ENCODE measurements around the gene SAMD7. TPM values are rescaled to one million over a fixed set of nuclear protein-coding genes. Genes with fewer than 3 reads are reported as not detected.

Gene SAMD7
- total and polyA plus RNA-seq, 3 experiments from 2014 or later: not detected

DNA sequence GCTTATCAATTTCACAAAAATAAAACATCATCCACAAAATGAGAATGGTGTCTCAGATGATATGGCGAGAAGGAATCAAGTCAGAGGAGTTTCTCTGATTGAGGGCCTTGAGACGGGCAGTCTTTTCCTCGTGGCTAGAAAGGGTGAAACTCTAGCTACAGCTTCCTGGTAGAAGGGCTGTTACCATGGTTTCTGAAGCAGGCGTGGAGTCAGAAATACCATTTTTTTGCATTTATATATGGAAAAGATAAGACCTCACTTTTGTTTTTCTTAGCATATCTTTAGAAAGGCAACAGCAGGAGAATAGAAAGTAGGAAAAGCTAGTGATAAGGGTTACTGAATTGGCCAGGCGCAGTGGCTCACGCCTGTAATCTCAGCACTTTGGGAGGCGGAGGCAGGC is 17.3 kb upstream of the SAMD7 start:
- POLR2A ChIA-PET: no interaction called here
- Histone ChIP-seq H3K4me1 (ENCODE audit: insufficient read depth, low read length) (no peaks in the 10 kb centered on the region), H3K9me3 (ENCODE audit: low read length) (no peaks in the 10 kb centered on the region), H3K27me3 (ENCODE audit: insufficient read depth, low read length, poor library complexity, severe bottlenecking) (no peaks in the 10 kb centered on the region), H3K27ac (ENCODE audit: low read depth, low read length) (no peak overlapping the region), H3K4me3 (ENCODE audit: low read length) (no peak overlapping the region), H3K36me3 (ENCODE audit: insufficient read depth, low read length) (no peaks in the 10 kb centered on the region)
- Mint-ChIP-seq H3K27ac (no peak overlapping the region), H3K27me3 (peaks cover 0 to 2% of the 10 kb centered on the region in 2 donors), H3K9me3 (no peaks in the 10 kb centered on the region), H3K4me3 (no peak overlapping the region), H3K4me1 (no peaks in the 10 kb centered on the region), H3K36me3 (no peaks in the 10 kb centered on the region)
- DNase-seq: no peak
- CTCF ChIA-PET: interaction anchor here (0.7 kb wide), 1 partner anchor 28 kb away, joined by 3 read pairs; no protein-coding TSS in a partner anchor

DNA sequence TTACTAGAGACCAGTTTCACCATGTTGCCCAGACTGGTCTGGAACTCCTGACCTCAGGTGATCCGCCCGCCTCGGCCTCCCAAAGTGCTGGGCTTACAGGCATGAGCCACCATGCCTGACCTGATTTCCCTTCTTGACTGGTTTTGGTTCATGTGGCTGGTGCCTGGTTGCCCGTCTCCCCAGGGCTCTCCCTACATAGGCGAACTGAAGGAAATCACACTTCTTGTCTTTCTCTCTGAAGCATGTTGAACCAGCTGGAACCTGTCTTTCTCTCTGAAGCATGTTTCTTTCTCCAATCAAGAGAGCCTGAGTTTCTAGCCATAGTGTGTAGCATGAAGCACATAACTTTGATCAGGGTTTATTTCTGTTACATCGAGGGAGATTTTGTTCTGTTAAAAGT is 16.3 kb upstream of the SAMD7 start:
- H3K36me3 ChIP-seq (ENCODE audit: insufficient read depth, low read length): no peaks in the 10 kb centered on the region
- Mint-ChIP-seq H3K36me3 (peaks cover 0 to 3% (median 0%) of the 10 kb centered on the region in 3 donors), H3K9me3 (peaks cover 0 to 5% (median 3%) of the 10 kb centered on the region in 5 donors), H3K27ac (no peak overlapping the region), H3K4me1 (no peaks in the 10 kb centered on the region), H3K27me3 (peaks cover 0 to 2% of the 10 kb centered on the region in 2 donors), H3K4me3 (no peak overlapping the region)
- no peaks in the 10 kb centered on the region for H3K9me3 ChIP-seq (ENCODE audit: low read length)
- H3K4me1 ChIP-seq (ENCODE audit: insufficient read depth, low read length): no peaks in the 10 kb centered on the region
- no peak for DNase-seq
- H3K27me3 ChIP-seq (ENCODE audit: insufficient read depth, low read length, poor library complexity, severe bottlenecking): no peaks in the 10 kb centered on the region
- CTCF ChIA-PET: no interaction called here
- POLR2A ChIA-PET: no interaction called here
- H3K27ac ChIP-seq (ENCODE audit: low read depth, low read length): no peak overlapping the region
- no peak overlapping the region for H3K4me3 ChIP-seq (ENCODE audit: low read length)

GRCh38 chr3:169897284-169897683 is 14.1 kb upstream of the SAMD7 start:
- Mint-ChIP-seq H3K27ac (no peak overlapping the region), H3K36me3 (peaks cover 0 to 14% (median 2%) of the 10 kb centered on the region in 3 donors), H3K9me3 (peaks cover 12 to 24% (median 17%) of the 10 kb centered on the region in 5 donors), H3K27me3 (peaks cover 2 to 6% of the 10 kb centered on the region in 2 donors), H3K4me1 (no peaks in the 10 kb centered on the region), H3K4me3 (no peak overlapping the region)
- ChIA-PET POLR2A (no interaction called here), CTCF (no interaction called here)
- Histone ChIP-seq H3K4me3 (ENCODE audit: low read length) (no peak overlapping the region), H3K4me1 (ENCODE audit: insufficient read depth, low read length) (no peaks in the 10 kb centered on the region), H3K27me3 (ENCODE audit: insufficient read depth, low read length, poor library complexity, severe bottlenecking) (no peaks in the 10 kb centered on the region), H3K27ac (ENCODE audit: low read depth, low read length) (no peak overlapping the region), H3K36me3 (ENCODE audit: insufficient read depth, low read length) (no peaks in the 10 kb centered on the region), H3K9me3 (ENCODE audit: low read length) (no peaks in the 10 kb centered on the region)
- no peak for DNase-seq

- no peaks in the 10 kb centered on the region for H3K36me3 ChIP-seq (ENCODE audit: insufficient read depth, low read length)
- ChIA-PET POLR2A (no interaction called here), CTCF (no interaction called here)
- Mint-ChIP-seq H3K36me3 (peaks cover 0 to 22% (median 2%) of the 10 kb centered on the region in 3 donors), H3K27ac (no peak overlapping the region), H3K27me3 (peaks cover 6 to 29% of the 10 kb centered on the region in 2 donors), H3K4me1 (no peaks in the 10 kb centered on the region), H3K4me3 (no peak overlapping the region), H3K9me3 (peaks cover 14 to 31% (median 19%) of the 10 kb centered on the region in 5 donors)
- no peak for DNase-seq
- H3K27me3 ChIP-seq (ENCODE audit: insufficient read depth, low read length, poor library complexity, severe bottlenecking): no peaks in the 10 kb centered on the region
- no peaks in the 10 kb centered on the region for H3K4me1 ChIP-seq (ENCODE audit: insufficient read depth, low read length)
- H3K9me3 ChIP-seq (ENCODE audit: low read length): no peaks in the 10 kb centered on the region
- no peak overlapping the region for H3K27ac ChIP-seq (ENCODE audit: low read depth, low read length)
- H3K4me3 ChIP-seq (ENCODE audit: low read length): no peak overlapping the region
Measured at GRCh38 chr3:169901453-169901852, 9.9 kb upstream of the SAMD7 start.

DNA sequence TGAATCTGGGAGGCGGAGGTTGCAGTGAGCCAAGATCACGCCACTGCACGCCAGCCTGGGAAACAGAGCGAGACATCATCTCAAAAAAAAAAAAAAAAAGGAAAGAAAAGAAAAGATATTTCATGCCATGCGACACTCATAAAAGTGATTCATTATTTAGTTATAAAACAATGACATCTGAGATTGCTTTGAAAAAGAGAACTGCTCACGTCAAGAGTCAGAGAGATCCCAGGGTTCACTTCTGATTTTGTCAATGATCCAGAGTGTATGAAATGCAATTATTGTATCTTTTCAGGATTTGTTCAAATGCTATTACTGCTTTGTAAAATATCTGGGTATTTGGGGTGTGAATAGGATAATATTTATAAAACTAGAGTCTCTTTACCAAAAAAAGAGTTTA is 6.0 kb upstream of the SAMD7 start:
- CTCF ChIA-PET: no interaction called here
- Histone ChIP-seq H3K9me3 (ENCODE audit: low read length) (no peaks in the 10 kb centered on the region), H3K36me3 (ENCODE audit: insufficient read depth, low read length) (no peaks in the 10 kb centered on the region), H3K4me3 (ENCODE audit: low read length) (no peak overlapping the region), H3K27me3 (ENCODE audit: insufficient read depth, low read length, poor library complexity, severe bottlenecking) (no peaks in the 10 kb centered on the region), H3K4me1 (ENCODE audit: insufficient read depth, low read length) (no peaks in the 10 kb centered on the region), H3K27ac (ENCODE audit: low read depth, low read length) (no peak overlapping the region)
- DNase-seq: no peak
- no peaks in the 10 kb centered on the region for H3K4me1 Mint-ChIP-seq
- H3K4me3 Mint-ChIP-seq: no peak overlapping the region
- no peak overlapping the region for H3K27ac Mint-ChIP-seq
- POLR2A ChIA-PET: no interaction called here
- peaks cover 0 to 17% (median 2%) of the 10 kb centered on the region in 3 donors for H3K36me3 Mint-ChIP-seq
- H3K9me3 Mint-ChIP-seq: peaks cover 10 to 26% (median 14%) of the 10 kb centered on the region in 5 donors
- peaks cover 7 to 31% of the 10 kb centered on the region in 2 donors for H3K27me3 Mint-ChIP-seq

- H3K9me3 Mint-ChIP-seq: peaks cover 0 to 14% (median 2%) of the 10 kb centered on the region in 5 donors
- Histone ChIP-seq H3K27me3 (ENCODE audit: insufficient read depth, low read length, poor library complexity, severe bottlenecking) (no peaks in the 10 kb centered on the region), H3K36me3 (ENCODE audit: insufficient read depth, low read length) (no peaks in the 10 kb centered on the region), H3K27ac (ENCODE audit: low read depth, low read length) (no peak overlapping the region), H3K4me1 (ENCODE audit: insufficient read depth, low read length) (no peaks in the 10 kb centered on the region), H3K4me3 (ENCODE audit: low read length) (no peak overlapping the region), H3K9me3 (ENCODE audit: low read length) (no peaks in the 10 kb centered on the region)
- peaks cover 0 to 8% (median 0%) of the 10 kb centered on the region in 3 donors for H3K36me3 Mint-ChIP-seq
- peaks cover 7 to 27% of the 10 kb centered on the region in 2 donors for H3K27me3 Mint-ChIP-seq
- no peaks in the 10 kb centered on the region for H3K4me1 Mint-ChIP-seq
- no peak overlapping the region for H3K27ac Mint-ChIP-seq
- ChIA-PET CTCF (no interaction called here), POLR2A (no interaction called here)
- no peak for DNase-seq
- no peak overlapping the region for H3K4me3 Mint-ChIP-seq
Measured at GRCh38 chr3:169907476-169907875, 3.9 kb upstream of the SAMD7 start.

DNA sequence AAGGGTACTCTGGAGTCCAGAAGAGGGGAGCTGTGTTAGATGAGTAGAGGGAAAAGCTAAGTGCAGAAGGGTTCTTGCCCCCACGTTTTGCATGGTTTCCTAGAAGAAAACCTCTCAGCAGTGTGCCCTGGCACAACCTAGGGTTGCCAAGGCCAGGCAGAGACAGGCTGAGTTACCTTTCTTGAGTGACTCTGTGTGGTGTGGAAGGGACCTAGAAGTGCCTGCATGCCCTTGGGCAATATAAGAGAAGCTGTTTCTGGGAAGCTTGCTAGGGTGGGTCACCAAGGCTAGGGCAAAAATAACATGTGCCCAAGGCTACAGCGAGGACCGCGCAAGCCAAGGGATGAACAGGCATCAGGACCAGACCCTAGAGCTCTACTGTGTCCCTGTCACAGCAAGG is 3.4 kb upstream of the SAMD7 start:
- no peaks in the 10 kb centered on the region for H3K4me1 Mint-ChIP-seq
- Histone ChIP-seq H3K36me3 (ENCODE audit: insufficient read depth, low read length) (no peaks in the 10 kb centered on the region), H3K27me3 (ENCODE audit: insufficient read depth, low read length, poor library complexity, severe bottlenecking) (no peaks in the 10 kb centered on the region), H3K4me1 (ENCODE audit: insufficient read depth, low read length) (no peaks in the 10 kb centered on the region), H3K27ac (ENCODE audit: low read depth, low read length) (no peak overlapping the region), H3K4me3 (ENCODE audit: low read length) (no peak overlapping the region), H3K9me3 (ENCODE audit: low read length) (no peaks in the 10 kb centered on the region)
- ChIA-PET CTCF (no interaction called here), POLR2A (no interaction called here)
- peaks cover 5 to 27% of the 10 kb centered on the region in 2 donors for H3K27me3 Mint-ChIP-seq
- H3K9me3 Mint-ChIP-seq: peaks cover 0 to 9% (median 2%) of the 10 kb centered on the region in 5 donors
- H3K36me3 Mint-ChIP-seq: peaks cover 0 to 6% (median 0%) of the 10 kb centered on the region in 3 donors
- no peak for DNase-seq
- H3K4me3 Mint-ChIP-seq: no peak overlapping the region
- no peak overlapping the region for H3K27ac Mint-ChIP-seq

GRCh38 chr3:169913323-169913722 is 2.0 kb downstream of the SAMD7 start:
- POLR2A ChIA-PET: no interaction called here
- no peak overlapping the region for H3K4me3 Mint-ChIP-seq
- H3K27ac Mint-ChIP-seq: no peak overlapping the region
- Histone ChIP-seq H3K27me3 (ENCODE audit: insufficient read depth, low read length, poor library complexity, severe bottlenecking) (no peaks in the 10 kb centered on the region), H3K36me3 (ENCODE audit: insufficient read depth, low read length) (no peaks in the 10 kb centered on the region), H3K27ac (ENCODE audit: low read depth, low read length) (no peak overlapping the region), H3K9me3 (ENCODE audit: low read length) (no peaks in the 10 kb centered on the region), H3K4me1 (ENCODE audit: insufficient read depth, low read length) (no peaks in the 10 kb centered on the region), H3K4me3 (ENCODE audit: low read length) (no peak overlapping the region)
- no peak for DNase-seq
- no peaks in the 10 kb centered on the region for H3K4me1 Mint-ChIP-seq
- CTCF ChIA-PET: interaction anchor here (1.0 kb wide), 1 partner anchor 26 kb away, joined by 3 read pairs; no protein-coding TSS in a partner anchor
- no peaks in the 10 kb centered on the region for H3K9me3 Mint-ChIP-seq
- H3K36me3 Mint-ChIP-seq: no peaks in the 10 kb centered on the region
- H3K27me3 Mint-ChIP-seq: peaks cover 0 to 3% of the 10 kb centered on the region in 2 donors

GRCh38 chr3:169914321-169914720 is 2.9 kb downstream of the SAMD7 start:
- Histone ChIP-seq H3K36me3 (ENCODE audit: insufficient read depth, low read length) (no peaks in the 10 kb centered on the region), H3K9me3 (ENCODE audit: low read length) (no peaks in the 10 kb centered on the region), H3K27me3 (ENCODE audit: insufficient read depth, low read length, poor library complexity, severe bottlenecking) (no peaks in the 10 kb centered on the region), H3K4me1 (ENCODE audit: insufficient read depth, low read length) (no peaks in the 10 kb centered on the region), H3K27ac (ENCODE audit: low read depth, low read length) (no peak overlapping the region), H3K4me3 (ENCODE audit: low read length) (no peak overlapping the region)
- Mint-ChIP-seq H3K4me3 (no peak overlapping the region), H3K36me3 (no peaks in the 10 kb centered on the region), H3K9me3 (no peaks in the 10 kb centered on the region), H3K27ac (no peak overlapping the region), H3K27me3 (peaks cover 2 to 4% of the 10 kb centered on the region in 2 donors), H3K4me1 (no peaks in the 10 kb centered on the region)
- ChIA-PET CTCF (interaction anchor here (1.0 kb wide), 1 partner anchor 25 kb away, joined by 3 read pairs; no protein-coding TSS in a partner anchor), POLR2A (no interaction called here)
- no peak for DNase-seq

Data from CD8-positive, alpha-beta memory T cell (primary cell).